GM03348 (cell line): ENCODE results near the gene PITPNB.

Source experiments
- DNase-seq: peaks from one replicate; pipeline ENCODE4 v3.0.0; 2012; ENCODE audit warnings: low spot score

The PITPNB gene

DNA sequence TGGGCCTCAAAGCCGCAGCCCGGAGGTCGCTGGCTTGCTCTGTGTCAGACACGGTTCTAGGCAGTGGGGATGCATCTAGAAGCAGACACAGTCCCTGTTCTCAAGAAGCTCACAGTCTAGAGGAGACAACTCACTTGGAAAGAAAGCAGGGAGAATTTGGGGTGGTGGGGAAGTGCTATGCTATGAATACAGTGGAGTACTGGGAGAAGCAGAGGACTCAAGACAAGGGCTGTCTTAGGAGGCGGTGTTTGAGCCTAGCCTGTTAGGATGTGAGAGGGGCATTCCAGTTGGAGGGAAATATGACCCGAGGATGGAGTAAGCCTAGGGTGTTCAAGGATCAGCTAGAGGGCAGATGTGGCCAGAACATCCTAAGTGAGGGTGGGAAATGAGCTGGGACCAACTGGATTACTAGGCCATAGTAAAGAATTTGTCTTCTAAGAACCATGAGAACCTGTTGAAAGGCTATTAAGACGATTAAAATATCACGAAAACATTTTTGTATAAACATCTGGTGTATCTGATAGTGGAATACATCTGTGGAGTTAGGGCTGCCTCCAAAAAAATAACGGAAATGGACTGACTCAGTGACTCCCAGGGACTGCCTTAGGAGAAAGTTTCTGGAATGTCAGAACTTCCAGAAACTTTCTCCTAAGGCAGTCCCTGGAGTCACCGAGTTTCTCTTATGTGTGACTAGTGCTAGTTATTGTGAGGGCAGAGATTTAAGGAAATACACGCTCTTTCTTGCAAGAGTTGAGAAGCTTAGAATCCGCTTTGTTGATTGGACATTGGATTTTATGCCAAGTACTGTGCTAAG, 1.1 kb upstream of the PITPNB start:
- DNase-seq: peak; percentile 36

DNA sequence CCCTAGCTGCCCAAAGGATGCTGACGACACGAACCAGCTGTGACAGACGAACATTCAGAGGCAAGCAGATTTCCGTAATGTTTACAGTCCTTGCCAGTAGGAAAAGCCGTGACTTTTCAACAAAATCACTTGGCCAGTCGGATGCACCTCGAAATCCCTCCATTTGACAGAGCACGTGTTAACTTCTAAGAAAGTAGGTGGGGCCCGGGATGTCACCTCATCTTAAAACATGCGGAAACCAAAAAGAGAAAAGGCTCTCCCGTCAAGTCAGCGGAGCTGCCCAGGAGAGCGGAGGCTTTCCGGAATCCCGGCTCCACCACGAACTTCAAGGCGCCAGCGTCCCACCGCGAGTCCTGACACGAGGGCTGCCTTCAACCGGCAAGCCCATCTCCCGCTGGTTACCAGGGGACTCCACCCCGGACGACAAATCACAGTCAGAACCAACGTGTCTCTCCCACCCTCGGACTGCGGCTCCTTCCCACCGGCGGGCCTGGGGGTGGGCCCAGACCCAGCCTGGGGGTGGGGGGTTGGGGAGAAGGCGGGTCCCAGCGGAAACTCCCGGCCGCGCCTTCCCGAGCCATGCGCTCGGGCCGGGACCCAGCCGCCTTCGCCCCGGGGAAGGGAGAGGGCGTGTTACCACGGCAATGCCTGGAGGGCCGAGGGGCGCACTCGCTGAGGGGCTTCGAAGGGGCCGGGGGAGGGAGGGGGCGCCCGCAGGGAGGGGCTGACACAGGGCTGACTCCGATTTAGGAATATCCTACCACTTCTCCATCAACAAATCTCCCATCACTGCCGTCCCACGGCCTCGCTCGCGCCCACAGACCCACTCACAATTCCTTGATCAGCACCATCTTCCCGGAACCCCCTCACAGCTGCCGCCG, 475 bp downstream of the PITPNB start:
- peak; percentile 81 for DNase-seq

DNA sequence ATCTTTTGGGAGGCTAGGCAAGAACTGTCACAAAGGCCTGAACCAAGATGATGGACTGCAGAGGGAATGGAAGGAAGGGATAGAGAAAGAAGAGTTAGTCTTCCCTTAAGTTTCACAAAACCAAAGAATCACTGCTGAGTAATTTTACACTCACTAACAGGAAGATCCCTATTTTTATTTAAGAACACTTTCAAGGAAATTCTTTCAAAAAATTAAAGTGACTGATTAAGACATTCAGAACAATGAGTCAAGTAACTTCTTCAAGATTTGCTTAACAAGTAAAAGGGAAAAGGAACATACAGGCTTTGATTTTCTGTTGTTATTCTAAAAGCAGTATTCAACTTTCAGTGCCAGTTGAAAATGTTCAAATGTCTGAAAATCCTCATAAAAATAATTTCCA, 3.1 kb downstream of the PITPNB start:
- DNase-seq: no peak

DNA sequence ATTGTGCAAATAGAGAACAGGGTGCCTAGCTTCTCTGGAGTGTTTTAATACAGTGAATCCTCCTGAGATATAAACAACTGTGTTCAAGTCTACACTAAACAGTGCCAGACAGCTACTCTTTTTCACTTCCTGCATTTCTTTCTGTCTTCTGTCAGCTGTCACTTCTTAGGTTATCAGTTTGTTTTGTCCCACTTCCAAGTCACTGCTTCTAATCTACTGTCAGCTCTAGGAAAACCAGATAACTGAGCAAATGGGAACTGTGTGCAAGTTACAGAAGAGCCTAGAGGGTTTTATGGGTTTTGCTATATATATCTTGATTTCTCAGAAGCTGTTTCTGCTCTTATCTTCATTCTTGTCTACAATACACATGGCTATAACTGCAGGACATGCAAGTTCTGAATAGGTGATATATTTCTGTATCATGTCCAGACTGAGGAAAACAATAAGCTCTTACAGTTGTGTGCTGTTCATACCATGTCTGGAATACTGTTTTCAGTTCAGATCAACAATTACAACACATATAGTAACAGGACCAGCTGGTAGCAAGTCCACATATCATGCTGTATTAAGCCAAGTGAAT, 5.8 kb downstream of the PITPNB start:
- no peak for DNase-seq

DNA sequence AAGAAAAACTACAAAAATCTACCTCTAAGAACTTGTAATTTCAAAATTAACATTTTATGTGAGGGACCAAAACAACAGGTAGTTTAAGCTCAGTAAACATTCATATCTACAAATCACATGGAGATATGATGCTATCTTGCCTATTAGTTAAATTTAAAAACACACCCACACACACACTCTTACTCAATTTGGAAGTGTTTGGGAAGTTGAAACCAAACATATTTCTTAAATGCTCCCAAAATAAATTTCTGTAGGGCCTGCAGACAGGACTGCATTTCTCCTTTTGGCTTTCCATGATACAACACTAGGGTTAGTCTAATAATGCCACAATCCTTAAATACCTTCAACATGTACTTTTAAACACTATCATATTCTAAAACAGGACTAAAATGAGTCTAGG, 7.0 kb downstream of the PITPNB start:
- no peak for DNase-seq

DNA sequence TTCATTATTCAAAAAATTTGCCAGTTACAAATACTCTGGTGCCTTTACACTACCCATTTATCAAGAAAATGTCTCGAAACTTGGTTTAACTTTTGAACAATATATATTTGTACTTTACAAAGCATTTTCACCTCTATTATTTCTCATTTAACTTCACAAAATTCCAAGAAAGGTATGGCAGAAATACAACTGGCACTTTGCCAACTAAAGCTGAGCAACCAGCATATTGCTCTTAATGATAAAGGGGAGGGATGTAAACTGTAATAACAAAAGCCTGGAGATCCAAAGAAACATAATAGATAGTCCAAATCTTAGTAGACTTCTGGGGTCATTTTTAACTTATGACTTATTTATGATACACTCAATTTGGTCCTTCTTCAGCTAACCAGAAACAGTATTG, 7.7 kb downstream of the PITPNB start:
- DNase-seq: no peak

DNA sequence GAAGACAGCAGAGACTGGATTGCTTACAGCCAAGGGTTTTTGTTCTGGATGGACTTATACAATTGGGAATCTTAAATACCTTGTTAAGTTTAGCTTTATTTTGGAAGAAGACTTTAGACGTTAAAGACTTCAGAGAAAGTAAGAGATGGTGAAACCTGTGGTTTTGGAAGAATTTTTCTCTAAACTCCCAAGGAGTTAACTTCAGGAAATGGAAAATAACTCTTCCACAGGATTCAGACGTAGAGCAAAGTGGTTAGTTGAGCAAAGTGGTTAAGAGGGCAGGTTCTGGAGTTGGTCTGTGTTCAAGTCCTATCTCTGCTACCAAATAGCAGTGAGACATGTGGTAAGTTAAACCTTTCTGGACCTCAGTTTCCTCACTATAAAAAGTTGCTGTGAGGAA, 12.8 kb downstream of the PITPNB start:
- no peak for DNase-seq

DNA sequence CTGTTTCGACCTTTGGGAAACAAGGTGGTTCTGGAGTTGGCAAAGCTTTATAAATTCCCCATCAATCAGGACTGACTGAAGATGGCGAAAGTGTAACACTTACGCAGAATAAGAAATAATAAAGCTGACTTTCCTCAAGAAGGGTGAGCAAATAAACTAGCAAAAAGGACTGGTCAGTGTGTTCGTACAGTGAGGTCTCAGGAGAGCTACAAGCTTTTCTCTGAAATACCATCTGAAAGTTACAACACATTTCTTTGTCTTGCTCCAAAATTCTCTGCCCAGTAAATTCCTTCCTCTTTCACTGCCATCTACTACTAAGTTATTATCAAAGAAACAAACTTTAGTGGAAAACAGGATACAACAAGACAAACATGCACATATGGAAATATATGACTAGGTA, 13.4 kb downstream of the PITPNB start:
- no peak for DNase-seq

DNA sequence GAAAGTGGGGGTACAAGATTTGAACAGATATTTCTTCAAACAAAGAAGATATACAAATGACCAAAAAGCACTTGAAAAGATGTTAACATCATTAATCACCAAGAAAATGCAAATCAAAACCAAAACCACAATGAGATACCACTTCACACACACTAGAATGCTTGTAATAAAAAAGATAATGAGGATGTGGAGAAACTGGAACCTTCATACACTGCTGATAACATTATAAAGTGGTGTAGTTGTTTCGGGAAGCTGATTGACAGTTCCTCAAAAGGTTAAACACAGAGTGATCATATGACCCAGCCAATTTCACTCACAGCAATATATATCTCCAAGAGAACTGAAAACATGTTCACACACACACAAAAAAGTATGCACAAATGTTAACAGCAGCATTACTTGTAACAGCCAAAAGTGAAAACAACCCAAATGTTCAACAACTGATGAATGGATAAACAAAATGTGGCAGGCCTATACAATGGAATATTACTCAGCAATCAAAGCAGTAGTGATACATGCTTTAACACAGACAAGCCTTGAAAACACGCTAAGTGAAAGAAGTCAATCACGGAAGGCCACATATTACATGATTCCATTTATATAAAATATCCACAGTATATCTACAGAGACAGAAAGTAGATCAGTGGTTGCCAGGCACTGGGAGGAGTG, 15.1 kb downstream of the PITPNB start:
- no peak for DNase-seq

DNA sequence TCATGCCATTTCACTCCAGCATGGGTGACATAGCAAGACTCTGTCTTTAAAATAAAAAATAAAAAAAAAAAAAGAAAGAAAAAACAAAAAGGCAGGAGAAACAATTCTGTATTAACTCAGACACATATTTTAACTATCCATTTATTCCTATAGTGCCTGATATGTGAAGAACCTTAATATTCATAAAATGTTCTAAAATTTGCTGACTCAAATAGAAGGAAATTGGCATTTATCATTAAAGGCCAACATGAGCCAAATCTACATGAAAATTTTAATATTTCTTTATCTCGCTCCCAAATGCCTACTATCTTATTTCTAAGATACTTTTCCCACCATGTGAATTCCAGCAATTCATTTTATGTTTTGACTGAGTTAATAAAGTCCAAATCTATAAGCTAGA, 18.9 kb downstream of the PITPNB start:
- DNase-seq: no peak

DNA sequence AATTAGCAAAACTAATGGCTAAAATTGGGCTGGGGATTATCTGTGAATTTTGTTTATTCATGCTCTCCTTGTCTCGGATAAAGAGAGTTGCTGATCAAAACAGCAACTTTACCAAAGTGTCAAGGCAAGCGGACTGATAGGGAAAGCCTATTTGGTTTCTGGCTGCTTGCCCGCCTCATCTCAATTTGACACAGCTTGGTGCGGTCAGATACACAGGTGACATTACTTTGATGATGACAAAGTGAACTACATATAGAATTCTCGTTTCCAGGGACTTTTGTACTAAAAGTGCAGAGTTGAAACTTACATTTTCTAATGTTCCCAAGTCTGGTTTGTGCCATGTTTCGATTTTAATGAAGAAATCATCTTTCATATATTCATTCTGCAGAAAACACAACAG, 22.8 kb downstream of the PITPNB start:
- no peak for DNase-seq

DNA sequence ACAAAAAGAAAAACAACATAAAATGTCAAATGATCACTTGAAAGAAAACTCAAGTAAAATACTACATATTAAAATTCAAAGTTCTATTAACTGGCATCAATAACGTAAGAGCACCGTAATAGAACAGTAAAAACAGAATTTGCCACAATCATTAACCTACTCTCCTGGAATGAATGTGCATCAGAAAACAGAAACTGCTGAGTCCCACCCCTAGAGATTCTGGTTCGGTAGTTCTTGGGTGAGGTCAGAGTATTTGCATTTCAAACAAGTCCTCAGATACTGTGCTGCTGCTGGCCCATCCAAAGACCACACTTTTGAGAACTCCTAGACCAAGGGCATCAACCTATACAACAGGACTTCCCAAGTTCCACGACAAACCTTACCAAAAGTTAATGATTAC, 23.5 kb downstream of the PITPNB start:
- no peak for DNase-seq

DNA sequence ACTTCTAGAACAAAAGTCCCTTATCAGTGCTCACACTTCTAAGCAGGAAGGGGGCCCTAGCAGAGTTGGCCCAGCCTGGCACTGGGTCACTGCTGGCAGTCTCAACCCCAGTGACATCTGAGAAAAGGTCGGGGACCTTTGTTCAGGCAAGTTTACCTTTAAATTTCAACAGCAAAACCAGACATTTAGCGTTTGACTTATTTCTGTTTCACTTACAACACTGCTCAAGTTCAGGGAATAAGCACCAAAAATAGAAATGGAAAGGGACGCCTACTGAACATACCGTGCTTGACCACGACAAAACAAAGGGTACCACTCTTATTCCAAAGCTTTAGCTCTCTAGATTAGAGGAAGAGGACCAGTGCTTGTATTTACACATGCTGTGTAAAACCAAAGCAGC, 26.2 kb downstream of the PITPNB start:
- no peak for DNase-seq

DNA sequence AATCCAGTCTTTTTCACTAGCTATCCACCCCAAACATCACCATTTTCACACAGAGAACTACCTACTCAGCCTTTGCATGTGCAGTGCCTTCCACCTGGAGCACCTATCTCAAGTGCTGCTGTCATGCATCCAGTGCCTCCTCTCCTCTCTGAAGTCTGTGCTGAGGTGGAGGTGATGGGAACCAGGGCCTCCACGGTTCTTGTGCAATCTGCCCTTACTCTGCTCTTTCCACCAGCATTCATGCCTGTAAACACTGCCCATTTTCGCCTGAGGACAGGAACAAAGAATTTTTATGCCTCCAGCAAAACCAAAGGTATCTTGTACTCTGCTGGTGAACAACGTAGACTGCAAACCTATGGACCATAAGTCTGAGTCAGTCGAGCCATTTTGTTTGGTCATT, 27.0 kb downstream of the PITPNB start:
- DNase-seq: no peak

DNA sequence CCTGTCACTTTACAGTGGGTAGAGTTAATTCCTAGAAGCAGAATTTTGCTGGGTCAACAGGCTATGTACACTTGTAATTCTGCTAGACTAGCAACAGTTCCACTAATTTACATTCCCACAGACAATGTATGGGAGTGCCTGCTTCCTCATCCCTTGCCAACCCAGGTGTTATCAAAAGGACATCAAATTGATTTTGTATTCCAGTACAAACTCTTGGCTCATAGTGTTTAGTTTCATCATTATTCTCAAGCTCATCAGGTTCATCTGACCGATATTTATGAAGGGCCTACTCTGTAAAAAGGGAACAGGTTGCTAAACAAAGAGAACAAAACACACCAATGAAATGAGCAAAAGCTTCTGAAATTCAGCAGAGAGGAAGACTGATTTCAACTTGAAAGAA, 30.7 kb downstream of the PITPNB start:
- DNase-seq: no peak

DNA sequence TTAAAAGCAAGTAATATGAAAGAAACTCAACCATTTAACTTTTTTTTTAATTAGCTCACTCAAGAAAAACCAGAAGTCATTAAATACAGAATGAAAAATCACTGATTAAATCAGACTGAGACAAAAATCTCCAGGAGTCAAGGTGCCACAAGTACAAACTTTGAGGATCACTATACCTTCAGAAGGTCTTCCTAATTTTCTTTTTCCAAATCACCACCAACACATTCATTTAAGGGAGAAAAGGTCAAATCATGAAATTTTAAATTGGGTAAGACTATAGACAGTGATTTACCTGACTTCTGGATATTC, 32.3 kb downstream of the PITPNB start:
- no peak for DNase-seq

DNA sequence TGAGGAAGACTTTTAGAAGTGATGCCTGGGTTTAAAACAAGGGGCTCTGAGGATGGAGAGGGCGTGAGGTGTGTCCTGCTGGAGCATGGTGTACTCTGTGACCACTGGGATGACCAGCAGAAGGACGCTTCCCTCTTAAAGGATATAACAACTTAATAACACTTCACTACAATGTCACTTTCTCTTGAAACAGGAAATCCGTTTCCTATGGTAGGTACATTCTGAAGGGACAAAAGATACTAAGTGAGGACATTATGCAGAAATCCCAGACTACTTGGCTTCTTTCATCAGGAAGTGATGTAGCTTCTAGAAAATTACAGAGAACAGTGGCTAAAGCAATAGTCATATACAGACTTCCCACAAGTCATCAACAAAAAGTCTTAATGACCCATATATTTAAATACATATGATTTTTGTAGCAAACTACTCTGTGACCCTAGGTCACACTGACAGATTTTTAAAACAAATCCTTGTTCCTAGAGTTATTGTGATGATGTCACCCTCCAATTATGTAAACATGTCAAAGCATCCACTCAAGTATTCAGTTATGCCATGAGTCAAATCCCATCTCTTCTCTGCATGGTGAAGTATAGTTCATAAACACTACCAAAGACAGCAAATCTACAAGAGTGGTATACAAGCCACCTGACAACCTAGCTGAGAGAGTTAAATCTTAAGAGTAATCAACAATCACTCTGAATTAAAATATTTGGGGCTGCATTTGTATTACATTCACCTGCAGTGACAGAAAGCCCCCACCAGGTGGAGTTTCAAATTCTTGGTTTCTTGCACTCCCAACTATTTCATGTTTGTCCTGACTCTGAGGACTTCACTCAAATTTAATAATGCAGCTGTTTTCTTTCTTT, 32.8 kb downstream of the PITPNB start:
- peak; percentile 69 for DNase-seq

DNA sequence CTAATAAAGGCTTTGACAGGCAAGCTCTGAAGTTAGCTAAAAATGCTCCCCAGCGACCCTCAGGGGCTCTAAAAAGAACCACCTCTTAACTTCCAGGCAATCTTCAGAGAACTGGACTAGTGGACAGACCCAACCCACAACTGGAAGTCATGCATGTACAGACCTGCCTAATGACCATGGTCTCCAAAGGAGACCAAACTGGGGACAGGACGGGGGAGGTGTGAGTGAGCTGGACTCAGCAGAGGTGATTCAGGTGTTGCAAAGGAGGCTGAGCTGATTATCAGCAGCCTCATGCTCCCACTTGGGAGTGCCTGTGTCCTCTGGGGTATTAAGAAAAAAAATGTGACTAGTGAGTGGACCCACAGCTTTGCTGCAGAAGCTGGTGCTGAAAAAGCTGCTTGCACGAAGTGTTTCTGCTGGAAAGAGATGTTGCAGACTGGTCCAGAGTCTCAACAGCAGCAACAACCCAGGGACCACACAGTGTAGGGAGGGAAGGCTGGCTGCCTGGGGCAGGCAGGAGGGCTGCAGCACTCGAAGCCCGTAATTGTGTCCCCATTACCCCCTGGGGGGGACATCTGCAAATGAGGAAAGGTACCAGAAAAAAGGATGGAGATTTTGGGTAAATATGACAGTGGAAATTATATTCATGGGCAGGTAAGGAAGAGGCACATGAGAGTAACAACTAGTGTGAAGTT, 35.3 kb downstream of the PITPNB start:
- DNase-seq: no peak

DNA sequence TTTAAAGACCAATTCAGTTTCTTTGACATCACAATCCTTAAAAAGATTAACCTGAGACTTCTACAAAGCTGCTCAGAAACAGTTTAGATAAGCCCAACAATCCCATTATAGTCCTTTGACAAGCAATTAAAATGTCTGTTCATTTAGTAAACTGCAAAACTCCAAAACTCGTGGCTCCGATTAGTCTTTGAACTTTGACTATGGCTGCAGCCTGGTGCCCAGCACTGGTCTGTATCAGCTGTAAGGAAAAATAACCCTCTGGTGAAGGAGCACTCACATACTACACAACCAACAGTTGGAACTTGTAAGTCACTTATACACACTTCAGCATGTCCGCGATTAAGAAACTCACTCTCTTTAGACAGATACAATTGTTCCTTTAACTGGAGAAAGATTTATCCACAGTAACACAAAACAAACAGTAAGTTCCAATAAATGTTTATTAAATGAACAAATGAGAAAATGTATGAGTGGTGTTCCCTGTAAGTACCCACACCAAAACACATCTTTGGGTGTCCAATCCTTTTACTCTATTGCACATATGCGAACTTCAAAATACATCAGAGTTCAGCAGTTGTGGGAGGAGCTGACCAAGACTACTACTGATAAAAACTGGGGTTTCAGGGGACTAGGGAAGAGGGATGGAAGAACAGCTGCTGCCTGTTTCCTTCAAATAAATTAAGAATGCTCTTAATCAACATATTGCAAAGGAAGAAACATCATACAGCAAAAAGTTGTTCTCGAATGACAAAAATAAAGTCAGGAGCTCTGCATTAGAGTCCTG, 36.4 kb downstream of the PITPNB start:
- no peak for DNase-seq

DNA sequence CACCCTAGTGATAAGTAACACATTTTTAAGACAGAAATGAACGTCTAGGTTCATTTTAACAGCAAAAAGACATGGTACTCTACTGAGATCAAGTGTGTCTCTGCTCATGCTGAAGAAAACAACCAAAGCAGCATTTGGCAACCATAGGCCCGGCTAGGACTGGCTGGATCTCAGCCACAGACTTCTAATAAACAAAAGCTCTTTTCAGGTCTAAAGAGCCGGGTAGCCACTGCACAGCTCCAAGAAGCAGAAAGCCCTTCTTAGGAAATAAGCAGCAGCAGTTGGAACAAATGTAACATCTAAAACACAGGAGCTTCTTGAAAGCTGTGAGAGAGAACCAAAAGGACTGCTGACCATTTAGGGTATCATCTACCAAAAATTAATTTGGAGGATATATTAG, 37.6 kb downstream of the PITPNB start:
- peak; percentile 20 for DNase-seq
